GM21576 (cell line): ENCODE measurements around the gene YPEL3.

Source experiments
- ATAC-seq: cut with Tn5 transposase; IDR thresholded peaks from one replicate; pipeline ENCODE4 v1.9.1; 2021; ENCODE audit warnings: mild to moderate bottlenecking, moderate library complexity; ENCODE audit not compliant: unreplicated experiment

The YPEL3 gene

GRCh38 chr16:30091474-30092372 is 4.3 kb downstream of the YPEL3 start, which contains the start of gene TBX6:
TBX6 (minus strand) TSS chr16:30091924; CDS start chr16:30091193, 731 bp downstream.
- peak; percentile 50 for ATAC-seq

- no peak for ATAC-seq
Observed at GRCh38 chr16:30090610-30091331, 5.2 kb downstream of the YPEL3 start.

GRCh38 chr16:30088832-30089624 is 7.0 kb downstream of the YPEL3 start:
- ATAC-seq, result no peak

GRCh38 chr16:30088237-30088831 is 7.7 kb downstream of the YPEL3 start:
- no peak for ATAC-seq

GRCh38 chr16:30087181-30087898 is 8.7 kb downstream of the YPEL3 start:
- no peak for ATAC-seq

- ATAC-seq, result no peak
Observed at GRCh38 chr16:30086291-30087140, 9.5 kb downstream of the YPEL3 start.

- ATAC-seq, result no peak
Observed at GRCh38 chr16:30085820-30086219, 10.2 kb downstream of the YPEL3 start.

GRCh38 chr16:30085247-30085646 is 10.8 kb downstream of the YPEL3 start:
- no peak for ATAC-seq

GRCh38 chr16:30084816-30085159 is 11.2 kb downstream of the YPEL3 start:
- ATAC-seq, result no peak

- no peak for ATAC-seq
Observed at GRCh38 chr16:30084096-30084815, 11.8 kb downstream of the YPEL3 start.

- no peak for ATAC-seq
Observed at GRCh38 chr16:30083216-30084055, 12.6 kb downstream of the YPEL3 start.

- no peak for ATAC-seq
Observed at GRCh38 chr16:30082545-30083090, 13.4 kb downstream of the YPEL3 start.

GRCh38 chr16:30079480-30079879 is 16.5 kb downstream of the YPEL3 start:
- no peak for ATAC-seq

GRCh38 chr16:30078744-30079143 is 17.3 kb downstream of the YPEL3 start:
- no peak for ATAC-seq

GRCh38 chr16:30077656-30078055 is 18.4 kb downstream of the YPEL3 start:
- ATAC-seq, result no peak

GRCh38 chr16:30076276-30076791 is 19.7 kb downstream of the YPEL3 start:
- peak; percentile 10 for ATAC-seq
